ENCODE data around the gene TALDO1.
"Not testable (repeated sequence)": the region's sequence is repeated elsewhere in the genome, so short reads cannot be mapped to it uniquely, and the experiment has no call there.

TALDO1 gene

GRCh38 chr11:737899-738298 lies 9.4 kb upstream of the TALDO1 start:
- DNase-seq = not testable (repeated sequence)

GRCh38 chr11:742156-742546 lies 5.1 kb upstream of the TALDO1 start:
- DNase-seq = no peak

GRCh38 chr11:742571-743201 lies 4.6 kb upstream of the TALDO1 start:
- DNase-seq = no peak

GRCh38 chr11:745428-745827 lies 1.8 kb upstream of the TALDO1 start:
- DNase-seq = no peak

GRCh38 chr11:746289-747157 lies 741 bp upstream of the TALDO1 start:
- DNase-seq = no peak

- DNase-seq = no peak
These were observed 719 bp downstream of the TALDO1 start for GRCh38 chr11:748007-748359.

- DNase-seq = no peak
These were observed 2.5 kb downstream of the TALDO1 start for GRCh38 chr11:749731-750130.

- DNase-seq = no peak
These were observed 13.0 kb downstream of the TALDO1 start for GRCh38 chr11:760236-760635.

- DNase-seq = no peak
These were observed 14.4 kb downstream of the TALDO1 start for GRCh38 chr11:761526-762108.

- no peak for DNase-seq
These were observed 15.3 kb downstream of the TALDO1 start for GRCh38 chr11:762421-763072.

GRCh38 chr11:763073-763463 lies 15.8 kb downstream of the TALDO1 start:
- DNase-seq = no peak

GRCh38 chr11:763549-764321 lies 16.5 kb downstream of the TALDO1 start:
- DNase-seq = no peak

GRCh38 chr11:764322-765024 lies 17.2 kb downstream of the TALDO1 start:
- DNase-seq = no peak

GRCh38 chr11:765025-765801 lies 17.9 kb downstream of the TALDO1 start:
- DNase-seq = peak in 3 of 4 experiments; percentile 34 to 53 (median 50)

GRCh38 chr11:765802-766091 lies 18.5 kb downstream of the TALDO1 start:
- no peak for DNase-seq

GRCh38 chr11:766106-766935 lies 19.1 kb downstream of the TALDO1 start:
- DNase-seq = no peak

- DNase-seq = no peak
These were observed 19.6 kb downstream of the TALDO1 start for GRCh38 chr11:766936-767210.

GRCh38 chr11:767238-767637 lies 20.0 kb downstream of the TALDO1 start:
- DNase-seq = no peak

GRCh38 chr11:769887-770641 lies 22.8 kb downstream of the TALDO1 start:
- DNase-seq = no peak
